ENCODE measurements around the gene MELK.
A peak's percentile ranks its signal among the peaks of the same experiment; 100 is the strongest.

Gene MELK

GRCh38 chr9:36584620-36585460 is 12.1 kb downstream of the MELK start:
- no peak for DNase-seq (ENCODE audit: low spot score)

- DNase-seq (ENCODE audit: low spot score), result no peak
Measured at GRCh38 chr9:36590231-36590630, 17.5 kb downstream of the MELK start.

GRCh38 chr9:36592801-36593583 is 20.3 kb downstream of the MELK start:
- no peak for DNase-seq (ENCODE audit: low spot score)

- DNase-seq (ENCODE audit: low spot score), result no peak
Measured at GRCh38 chr9:36594213-36594612, 21.5 kb downstream of the MELK start.

- DNase-seq (ENCODE audit: low spot score), result peak; percentile 68
Measured at GRCh38 chr9:36597412-36598178, 24.9 kb downstream of the MELK start.

GRCh38 chr9:36598273-36598672 is 25.6 kb downstream of the MELK start:
- no peak for DNase-seq (ENCODE audit: low spot score)

GRCh38 chr9:36603006-36603405 is 30.3 kb downstream of the MELK start:
- no peak for DNase-seq (ENCODE audit: low spot score)

GRCh38 chr9:36609306-36609705 is 36.6 kb downstream of the MELK start:
- DNase-seq (ENCODE audit: low spot score), result no peak

- no peak for DNase-seq (ENCODE audit: low spot score)
Measured at GRCh38 chr9:36622121-36622520, 49.4 kb downstream of the MELK start.

GRCh38 chr9:36623280-36623679 is 50.6 kb downstream of the MELK start:
- no peak for DNase-seq (ENCODE audit: low spot score)

- DNase-seq (ENCODE audit: low spot score), result no peak
Measured at GRCh38 chr9:36625006-36625615, 52.4 kb downstream of the MELK start.

- DNase-seq (ENCODE audit: low spot score), result peak; percentile 57
Measured at GRCh38 chr9:36632892-36633291, 60.2 kb downstream of the MELK start.

GRCh38 chr9:36637491-36638270 is 65.0 kb downstream of the MELK start:
- peak; percentile 21 for DNase-seq (ENCODE audit: low spot score)

GRCh38 chr9:36640771-36641381 is 68.2 kb downstream of the MELK start:
- DNase-seq (ENCODE audit: low spot score), result no peak

GRCh38 chr9:36642817-36643216 is 70.1 kb downstream of the MELK start:
- no peak for DNase-seq (ENCODE audit: low spot score)

GRCh38 chr9:36656842-36657241 is 84.1 kb downstream of the MELK start:
- no peak for DNase-seq (ENCODE audit: low spot score)

GRCh38 chr9:36659500-36659899 is 86.8 kb downstream of the MELK start:
- peak; percentile 18 for DNase-seq (ENCODE audit: low spot score)

- no peak for DNase-seq (ENCODE audit: low spot score)
Measured at GRCh38 chr9:36664806-36665205, 92.1 kb downstream of the MELK start.

GRCh38 chr9:36665387-36665786 is 92.7 kb downstream of the MELK start:
- DNase-seq (ENCODE audit: low spot score), result no peak

- DNase-seq (ENCODE audit: low spot score), result no peak
Measured at GRCh38 chr9:36665921-36666431, 93.3 kb downstream of the MELK start.

- DNase-seq (ENCODE audit: low spot score), result no peak
Measured at GRCh38 chr9:36671561-36671960, 98.9 kb downstream of the MELK start.
